GM21529 (cell line): Measurements from ENCODE around the gene IER5.
A peak's percentile ranks its signal among the peaks of the same experiment; 100 is the strongest.

Experiments
- ATAC-seq: cut with Tn5 transposase; IDR thresholded peaks from one replicate; pipeline ENCODE4 v1.9.1; 2021; ENCODE audit not compliant: unreplicated experiment

The IER5 gene

GRCh38 chr1:181131255-181131941 is 42.9 kb downstream of the IER5 start:
- ATAC-seq = peak; percentile 32

GRCh38 chr1:181133441-181133951 is 45.0 kb downstream of the IER5 start:
- no peak for ATAC-seq

DNA sequence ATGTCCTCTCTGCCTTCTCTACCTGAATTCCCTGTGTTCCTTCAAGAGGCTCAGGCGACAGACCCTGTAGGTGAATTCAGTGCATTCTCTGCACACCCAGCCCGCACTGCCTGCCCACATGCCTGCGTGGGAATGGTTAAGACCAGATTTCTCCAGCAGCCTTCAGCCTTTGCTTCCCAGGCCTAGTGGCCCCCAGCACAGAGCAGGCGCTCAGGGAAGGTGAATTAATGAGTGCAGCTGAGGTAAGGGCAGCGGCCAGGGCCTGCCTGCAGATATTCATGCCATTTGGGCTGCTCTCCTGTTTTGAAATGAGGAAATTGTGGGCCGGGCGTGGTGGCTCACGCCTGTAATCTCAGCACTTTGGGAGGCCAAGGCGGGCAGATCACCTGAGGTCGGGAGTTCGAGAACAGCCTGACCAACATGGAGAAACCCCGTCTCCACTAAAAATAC is 45.5 kb downstream of the IER5 start:
- ATAC-seq = no peak

DNA sequence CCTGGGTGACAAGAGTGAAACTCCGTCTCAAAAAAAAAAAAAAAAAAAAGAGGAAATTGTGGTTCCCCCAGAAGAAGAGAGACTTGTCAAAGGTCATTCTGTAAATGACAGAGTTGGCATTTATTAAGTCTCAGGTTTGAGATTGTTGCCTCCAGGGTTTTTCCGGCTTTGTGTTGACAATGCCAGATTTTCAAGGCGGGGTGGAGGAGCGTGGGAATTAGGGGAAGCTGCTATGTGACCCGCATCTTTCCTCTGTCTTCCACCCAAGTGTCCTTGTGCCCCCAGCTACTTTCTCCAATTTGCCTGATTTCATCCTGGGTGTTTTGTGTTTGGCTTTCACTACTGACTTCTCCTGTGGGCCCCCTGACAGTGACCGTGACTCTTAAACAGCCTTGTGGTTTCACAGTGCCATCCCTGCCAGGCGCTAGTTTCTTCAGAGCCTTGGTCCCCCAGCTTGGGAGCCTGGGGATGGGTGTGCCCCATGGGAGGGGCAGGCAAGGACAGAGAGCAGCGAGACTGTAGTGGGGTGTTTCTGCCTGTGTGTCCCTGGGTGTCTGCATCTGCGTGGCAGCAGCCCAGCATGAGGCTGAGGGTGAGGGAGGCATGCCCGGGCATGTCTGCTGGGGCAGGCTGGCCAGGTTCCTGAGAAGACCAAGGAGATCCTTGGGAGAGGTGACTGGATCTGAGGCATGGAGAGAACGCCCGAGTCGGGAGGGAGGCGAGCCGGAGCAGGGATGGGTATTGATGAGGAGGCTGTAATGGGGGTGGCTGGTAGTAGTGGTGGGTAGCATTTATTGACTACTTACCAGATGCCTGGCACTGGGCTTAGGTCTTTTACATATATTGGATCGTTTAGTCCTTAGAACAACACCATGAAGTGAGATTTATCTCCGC is 46.3 kb downstream of the IER5 start:
- peak; percentile 28 for ATAC-seq

DNA sequence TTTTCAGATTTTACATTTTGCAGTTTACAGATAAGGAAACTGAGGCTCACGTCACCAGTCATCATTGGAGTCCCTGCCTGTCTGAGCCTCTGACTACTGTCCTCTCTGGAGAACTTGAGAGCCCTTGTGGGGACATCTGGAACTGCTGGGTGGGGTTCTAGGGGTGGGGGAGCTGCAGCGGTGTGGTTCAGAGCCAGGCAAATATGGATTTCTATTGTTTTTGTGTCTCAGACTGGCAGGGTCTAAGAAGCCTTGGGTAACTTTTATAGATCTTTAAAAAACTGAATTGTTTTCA is 46.9 kb downstream of the IER5 start:
- ATAC-seq = no peak

- ATAC-seq = no peak
Observed at GRCh38 chr1:181135815-181136737, 47.6 kb downstream of the IER5 start.

- no peak for ATAC-seq
Observed at GRCh38 chr1:181136738-181137122, 48.2 kb downstream of the IER5 start.

DNA sequence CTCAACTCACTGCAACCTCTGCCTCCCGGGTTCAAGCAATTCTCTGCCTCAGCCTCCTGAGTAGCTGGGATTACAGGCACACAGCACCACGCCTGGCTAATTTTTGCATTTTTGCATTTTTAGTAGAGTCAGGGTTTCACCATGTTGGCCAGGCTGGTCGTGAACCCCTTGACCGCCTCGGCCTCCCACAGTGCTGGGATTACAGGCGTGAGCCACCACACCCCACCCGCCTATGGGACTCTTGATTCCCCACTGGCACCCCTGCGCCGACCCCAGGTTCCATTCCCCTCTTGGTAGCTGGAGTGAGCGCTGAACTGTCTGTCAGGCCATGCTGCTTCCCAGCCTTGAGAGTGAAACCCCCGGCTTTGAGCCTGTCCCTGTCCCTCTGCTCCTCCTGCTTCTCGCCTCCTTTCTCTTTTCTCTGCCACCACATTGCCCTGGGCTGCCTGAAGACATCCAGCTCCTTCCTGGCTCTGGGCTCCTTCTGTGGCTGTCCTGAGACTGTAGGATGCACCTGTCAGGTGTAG is 48.8 kb downstream of the IER5 start:
- ATAC-seq = no peak

DNA sequence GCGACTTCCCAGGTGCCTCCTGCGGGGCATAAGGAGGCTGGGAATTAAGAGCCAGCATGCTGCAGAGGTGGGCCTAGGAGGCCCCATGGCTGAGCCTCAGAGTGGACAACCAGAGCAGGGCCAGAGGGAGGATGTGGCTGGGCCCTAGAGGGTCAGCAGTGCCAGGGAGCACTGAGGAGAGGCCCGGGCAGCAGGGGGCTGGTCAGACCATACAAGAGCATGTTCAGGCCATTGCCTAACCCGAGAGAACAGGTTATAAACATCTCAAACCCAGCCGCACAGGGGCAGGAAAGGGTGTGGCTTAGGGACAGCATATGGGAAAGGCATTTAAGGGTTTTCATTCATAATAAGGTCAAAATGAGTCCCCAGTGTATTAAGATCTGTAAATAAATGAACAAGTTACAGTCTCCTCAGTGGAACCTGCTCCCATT is 51.1 kb downstream of the IER5 start:
- ATAC-seq = no peak

DNA sequence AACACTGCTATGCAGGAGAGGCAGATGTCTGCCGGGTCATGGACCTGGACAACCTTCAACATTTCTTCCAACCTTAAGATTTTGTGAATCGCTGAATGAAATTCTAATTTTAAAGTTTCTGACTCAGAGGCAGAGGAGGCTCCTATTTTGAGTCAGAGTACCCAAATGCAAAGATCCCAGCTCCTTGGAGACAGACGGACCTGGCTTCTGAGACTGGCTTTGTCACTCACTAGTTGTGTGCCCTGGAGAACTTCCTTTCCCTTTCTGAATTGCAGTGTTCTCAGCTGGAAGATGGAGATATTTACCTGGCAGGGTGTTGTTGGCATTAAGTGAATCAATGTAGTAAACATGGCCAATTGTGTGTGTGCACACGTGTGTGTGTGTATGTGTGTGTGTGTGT is 51.9 kb downstream of the IER5 start:
- ATAC-seq = no peak

GRCh38 chr1:181140891-181141290 is 52.4 kb downstream of the IER5 start:
- no peak for ATAC-seq

DNA sequence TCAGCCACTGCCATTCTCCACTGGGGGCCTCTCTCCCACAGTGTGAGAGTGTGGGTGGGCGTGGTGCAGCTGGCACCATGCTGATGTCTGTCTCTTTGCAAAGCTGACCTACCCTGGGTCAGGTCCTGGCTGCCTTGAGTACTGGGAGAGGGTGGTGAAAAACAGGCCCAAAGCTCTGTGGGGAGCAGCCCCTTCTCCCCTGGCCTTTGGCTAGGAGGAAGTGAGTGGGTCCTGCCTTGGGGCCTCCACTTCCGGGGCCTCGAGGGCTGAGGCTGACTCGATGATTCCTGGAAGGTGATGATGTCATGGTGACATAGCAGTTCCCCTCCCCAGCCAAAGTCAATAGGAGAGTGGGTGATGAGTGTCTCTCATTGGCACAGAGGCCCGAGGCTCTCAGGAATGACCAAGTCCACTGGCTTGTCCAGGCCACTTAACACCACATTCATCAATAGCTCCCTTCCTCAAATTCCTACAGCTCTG is 53.0 kb downstream of the IER5 start:
- no peak for ATAC-seq
